ENCODE data around the gene CHD9NB. TPM values are rescaled to one million over a fixed set of nuclear protein-coding genes. Genes with fewer than 3 reads are reported as not detected.
A peak's percentile ranks its signal among the peaks of the same experiment; 100 is the strongest.

CHD9NB gene
- total and polyA plus RNA-seq, 9 of the 15 experiments (the other 6 are each of a cell fraction or from before 2014, with no cell fraction given), result 0.06 to 0.10 (median 0.07) TPM; not detected in 6

- DNase-seq (ENCODE audit: extremely low read depth in 1 of 4, low spot score in 3 of 4) (no peak), ATAC-seq (no peak), FAIRE-seq (no peak)
- Histone ChIP-seq H3K4me1 (replicated peaks in 1 of 2; ENCODE audit: control insufficient read depth in 2 of 2, insufficient read depth in 2 of 2, low read length in 2 of 2) (peaks cover 5 to 56% of the 10 kb centered on the region in 2 experiments; a peak in 3 of 5 replicates), H3K9ac (ENCODE audit: insufficient read depth in 1 of 2, low read depth in 2 of 2, low read length in 2 of 2) (no peak overlapping the region), H3K79me2 (ENCODE audit: control insufficient read depth, insufficient read depth, low read length) (peaks cover 77% of the 10 kb centered on the region), H2AFZ (ENCODE audit: low read depth, low read length) (no peak overlapping the region), H3K9me3 (replicated peaks; ENCODE audit: control insufficient read depth, insufficient read depth, low read depth, low read length) (no peaks in the 10 kb centered on the region; the same call in 1 of the 2 replicates), H3K36me3 (ENCODE audit: control insufficient read depth, insufficient read depth, low read length) (peaks cover 11% of the 10 kb centered on the region; the same call in 2 of the 3 replicates), H3K9me1 (ENCODE audit: control insufficient read depth, insufficient read depth, low read length) (no peaks in the 10 kb centered on the region), H3K4me3 (no peak overlapping the region), H4K20me1 (replicated peaks; ENCODE audit: control insufficient read depth, insufficient read depth, low read length) (no peaks in the 10 kb centered on the region; the same call in 1 of the 2 replicates), H3K27ac (ENCODE audit: extremely low read depth, low read depth, low read length) (no peak overlapping the region), H3K27me3 (ENCODE audit: control insufficient read depth in 2 of 2, insufficient read depth in 2 of 2, low read length in 2 of 2) (no peaks in the 10 kb centered on the region), H3K4me2 (ENCODE audit: insufficient read depth, low read length) (no peak overlapping the region)
- TF ChIP-seq ZNF12 (CRISPR knock-in tag; IDR thresholded peaks at IDR 0.05) (no peak), GTF2B (IDR thresholded peaks at IDR 0.05; ENCODE audit: extremely low read depth, insufficient read length) (no peak), IRF2 (CRISPR knock-in tag; IDR thresholded peaks at IDR 0.05) (no peak)
- in situ Hi-C loops (cut with MboI) (no loop called here), intact Hi-C loops (cut with micrococcal nuclease) (no loop called here)
- no TSS peak for BruUV-seq (replicated peaks)
- POLR2A ChIA-PET, result no interaction called here
- CTCF ChIA-PET (ENCODE audit: low intra/inter-chr PET ratio), result no interaction called here
These were observed 28.3 kb upstream of the CHD9NB start for GRCh38 chr16:53081032-53081424.

- BruUV-seq (replicated peaks), result no TSS peak
- Histone ChIP-seq H2AFZ (ENCODE audit: low read depth, low read length) (no peak overlapping the region), H3K79me2 (ENCODE audit: control insufficient read depth, insufficient read depth, low read length) (peaks cover 76% of the 10 kb centered on the region), H4K20me1 (replicated peaks; ENCODE audit: control insufficient read depth, insufficient read depth, low read length) (no peaks in the 10 kb centered on the region; the same call in 1 of the 2 replicates), H3K9me1 (ENCODE audit: control insufficient read depth, insufficient read depth, low read length) (no peaks in the 10 kb centered on the region), H3K9me3 (replicated peaks; ENCODE audit: control insufficient read depth, insufficient read depth, low read depth, low read length) (no peaks in the 10 kb centered on the region; the same call in 1 of the 2 replicates), H3K27me3 (ENCODE audit: control insufficient read depth in 2 of 2, insufficient read depth in 2 of 2, low read length in 2 of 2) (no peaks in the 10 kb centered on the region), H3K4me1 (replicated peaks in 1 of 2; ENCODE audit: control insufficient read depth in 2 of 2, insufficient read depth in 2 of 2, low read length in 2 of 2) (peaks cover 5 to 50% of the 10 kb centered on the region in 2 experiments; a peak in 3 of 5 replicates), H3K36me3 (ENCODE audit: control insufficient read depth, insufficient read depth, low read length) (peaks cover 14% of the 10 kb centered on the region; the same call in 2 of the 3 replicates), H3K4me3 (no peak overlapping the region), H3K27ac (ENCODE audit: extremely low read depth, low read depth, low read length) (0 out of 3 replicates have a peak overlapping the region, but pooled peaks have one; percentile 28), H3K9ac (ENCODE audit: insufficient read depth in 1 of 2, low read depth in 2 of 2, low read length in 2 of 2) (no peak overlapping the region), H3K4me2 (ENCODE audit: insufficient read depth, low read length) (no peak overlapping the region)
- intact Hi-C loops (cut with micrococcal nuclease) (no loop called here), in situ Hi-C loops (cut with MboI) (no loop called here)
- ATAC-seq, result peak; percentile 12; the same call in 1 of the 3 replicates
- no peak for DNase-seq (ENCODE audit: extremely low read depth in 1 of 4, low spot score in 3 of 4)
- FAIRE-seq, result no peak
- ChIA-PET CTCF (ENCODE audit: low intra/inter-chr PET ratio) (no interaction called here), POLR2A (interaction anchor here (0.6 to 1.7 kb wide), 2 partner anchors 12 to 25 kb away, joined by 3 to 7 read pairs; no protein-coding TSS in a partner anchor)
- WGBS (ENCODE audit: insufficient coverage, low coverage, missing lambda C conversion rate), result 69% methylated on average over 8 of the region's 8 CpGs
- TF ChIP-seq SMAD2 (IDR thresholded peaks at IDR 0.05; ENCODE audit: low read depth, low read length) (no peak), RCOR1 (IDR thresholded peaks at IDR 0.05; ENCODE audit: borderline replicate concordance in 1 of 2, low read depth in 2 of 2, low read length in 2 of 2) (no peak), ZNF124 (CRISPR knock-in tag; IDR thresholded peaks at IDR 0.05) (no peak), TCFL5 (CRISPR knock-in tag; conservative IDR thresholded peaks at IDR 0.05) (no peak), POU5F1 (IDR thresholded peaks at IDR 0.05; ENCODE audit: borderline replicate concordance, low read depth, low read length, partially characterized antibody) (no peak), ZNF717 (CRISPR knock-in tag; IDR thresholded peaks at IDR 0.05) (no peak), GATAD2B (IDR thresholded peaks at IDR 0.05; ENCODE audit: borderline replicate concordance) (no peak), LCOR (CRISPR knock-in tag; IDR thresholded peaks at IDR 0.05) (no peak), NCOA6 (IDR thresholded peaks at IDR 0.05) (no peak), TAF1 (IDR thresholded peaks at IDR 0.05; ENCODE audit: control insufficient read depth, extremely low read depth, insufficient read depth, low read length, severe bottlenecking) (no peak), MTA1 (IDR thresholded peaks at IDR 0.05; ENCODE audit: borderline replicate concordance) (no peak), SIN3A (IDR thresholded peaks at IDR 0.05; ENCODE audit: borderline replicate concordance in 2 of 2, control insufficient read depth in 1 of 2, low read depth in 2 of 2, low read length in 2 of 2) (no peak), MYNN (IDR thresholded peaks at IDR 0.05) (no peak), MYNN (CRISPR knock-in tag; IDR thresholded peaks at IDR 0.05) (no peak)
These were observed 27.8 kb upstream of the CHD9NB start for GRCh38 chr16:53080345-53081031.

Measured in K562 (cell line).